Activated T-helper 1 cell treated with Interleukin-2 at 50 U/mL for 16 hours (primary cell): ENCODE data around the gene NKX1-2.

Source experiments
- DNase-seq: peaks from one replicate; pipeline ENCODE4 v3.0.0-alpha.2; 2020; ENCODE audit warnings: low read depth

NKX1-2 gene

GRCh38 chr10:124474514-124475070 is 24.8 kb upstream of the NKX1-2 start:
- DNase-seq = no peak

- DNase-seq = no peak
Measured at GRCh38 chr10:124473070-124473469, 23.2 kb upstream of the NKX1-2 start.

GRCh38 chr10:124472071-124472470 is 22.2 kb upstream of the NKX1-2 start:
- no peak for DNase-seq

- DNase-seq = no peak
Measured at GRCh38 chr10:124470544-124471434, 21.0 kb upstream of the NKX1-2 start.

- DNase-seq = no peak
Measured at GRCh38 chr10:124469956-124470484, 20.2 kb upstream of the NKX1-2 start.

GRCh38 chr10:124468624-124469023 is 18.8 kb upstream of the NKX1-2 start:
- no peak for DNase-seq

GRCh38 chr10:124467165-124467564 is 17.3 kb upstream of the NKX1-2 start:
- DNase-seq = no peak

GRCh38 chr10:124465777-124466488 is 16.1 kb upstream of the NKX1-2 start:
- DNase-seq = no peak

GRCh38 chr10:124465003-124465776 is 15.4 kb upstream of the NKX1-2 start:
- DNase-seq = no peak

GRCh38 chr10:124464028-124464965 is 14.5 kb upstream of the NKX1-2 start:
- DNase-seq = no peak

GRCh38 chr10:124462348-124462695 is 12.5 kb upstream of the NKX1-2 start:
- DNase-seq = no peak

GRCh38 chr10:124461642-124462347 is 12.0 kb upstream of the NKX1-2 start, which contains the start of gene LHPP:
LHPP (plus strand) TSS chr10:124461823; CDS start chr10:124461863, 40 bp downstream.
- peak; percentile 78 for DNase-seq

- no peak for DNase-seq
Measured at GRCh38 chr10:124460144-124460543, 10.3 kb upstream of the NKX1-2 start.

- DNase-seq = no peak
Measured at GRCh38 chr10:124459395-124459794, 9.6 kb upstream of the NKX1-2 start.

GRCh38 chr10:124458889-124459288 is 9.1 kb upstream of the NKX1-2 start:
- DNase-seq = no peak

- no peak for DNase-seq
Measured at GRCh38 chr10:124458473-124458872, 8.6 kb upstream of the NKX1-2 start.

- no peak for DNase-seq
Measured at GRCh38 chr10:124455441-124455840, 5.6 kb upstream of the NKX1-2 start.

GRCh38 chr10:124453960-124454610 is 4.2 kb upstream of the NKX1-2 start:
- DNase-seq = no peak

GRCh38 chr10:124451276-124451675 is 1.4 kb upstream of the NKX1-2 start:
- no peak for DNase-seq

- no peak for DNase-seq
Measured at GRCh38 chr10:124450783-124451057, 885 bp upstream of the NKX1-2 start.
